GM12892 (cell line): Measurements from ENCODE around the gene OPRL1.

ENCODE experiments used
- POLR2A ChIP-seq: IDR thresholded peaks from 2 replicates; pipeline ENCODE4 v1.6.1; 2011; ENCODE audit warnings: low read depth, low read length, control low read depth
- POLR2AphosphoS5 ChIP-seq: IDR thresholded peaks from 2 replicates; pipeline ENCODE4 v1.6.1; 2011; ENCODE audit warnings: low read depth, low read length, control low read depth
- TAF1 ChIP-seq: IDR thresholded peaks from 2 replicates; pipeline ENCODE4 v1.6.1; 2011; ENCODE audit warnings: low read depth, mild to moderate bottlenecking, control low read depth, low read length, borderline replicate concordance

GRCh38 chr20:64130876-64131275 lies 51.0 kb downstream of the OPRL1 start:
- no peak for TF ChIP-seq POLR2A
- no peak for TF ChIP-seq POLR2AphosphoS5
- no peak for TF ChIP-seq TAF1
